Activated CD4-positive, alpha-beta T cell treated with anti-CD3 and anti-CD28 coated beads for 48 hours (primary cell): ENCODE results near the gene SLC25A52.
A peak's percentile ranks its signal among the peaks of the same experiment; 100 is the strongest.
"Not testable (repeated sequence)": the region's sequence is repeated elsewhere in the genome, so short reads cannot be mapped to it uniquely, and the experiment has no call there.

ENCODE experiments used
- DNase-seq: peaks from one replicate; pipeline ENCODE4 v3.0.0-alpha.2; 2020

Gene SLC25A52, protein sequence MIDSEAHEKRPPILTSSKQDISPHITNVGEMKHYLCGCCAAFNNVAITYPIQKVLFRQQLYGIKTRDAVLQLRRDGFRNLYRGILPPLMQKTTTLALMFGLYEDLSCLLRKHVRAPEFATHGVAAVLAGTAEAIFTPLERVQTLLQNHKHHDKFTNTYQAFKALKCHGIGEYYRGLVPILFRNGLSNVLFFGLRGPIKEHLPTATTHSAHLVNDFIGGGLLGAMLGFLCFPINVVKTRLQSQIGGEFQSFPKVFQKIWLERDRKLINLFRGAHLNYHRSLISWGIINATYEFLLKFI

GRCh38 chr18:31760695-31761094 lies at the start of gene SLC25A52:
TSS of gene SLC25A52 (minus strand) at chr18:31760880. CDS start at chr18:31760661, 219 bp downstream.
- DNase-seq, result no peak

DNA sequence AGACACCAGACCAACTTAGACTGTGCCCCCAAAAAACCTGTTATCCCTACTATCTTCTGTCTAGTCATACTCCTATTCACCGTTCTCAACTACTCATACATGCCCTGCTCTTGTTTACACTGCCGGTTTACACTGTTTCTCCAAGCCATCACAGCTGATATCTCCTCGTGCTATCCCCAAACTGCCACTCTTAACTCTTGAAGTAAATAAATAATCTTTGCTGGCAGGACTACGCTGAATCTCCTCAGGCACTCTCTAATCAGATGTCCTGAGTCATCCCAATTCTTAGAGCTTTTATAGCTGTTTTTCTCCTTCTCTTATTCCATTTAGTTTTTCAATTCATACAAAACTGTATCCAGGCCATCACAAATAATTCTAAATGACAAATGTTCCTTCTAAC lies 48.4 kb upstream of the SLC25A52 start:
- not testable (repeated sequence) for DNase-seq

DNA sequence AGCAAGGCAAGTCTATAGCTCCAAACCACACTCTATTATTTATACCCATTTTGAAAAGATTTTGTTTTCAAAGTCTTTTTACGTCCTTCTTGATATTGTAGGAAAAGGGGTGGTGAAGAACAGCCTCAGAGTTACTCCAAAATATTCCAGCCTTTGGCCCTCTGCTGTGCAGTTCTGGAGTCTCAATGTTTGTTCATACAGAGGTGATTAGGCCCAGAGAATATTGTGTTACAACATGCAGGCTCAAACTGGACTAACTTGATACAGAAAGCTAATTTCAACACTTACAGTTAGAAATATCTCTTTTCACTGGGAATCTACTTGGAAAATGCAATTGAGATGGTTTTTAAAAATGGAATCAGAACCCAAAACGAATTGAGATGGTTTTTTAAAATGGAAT lies 40.4 kb upstream of the SLC25A52 start:
- DNase-seq, result no peak

GRCh38 chr18:31799257-31799656 lies 38.6 kb upstream of the SLC25A52 start:
- DNase-seq, result not testable (repeated sequence)

DNA sequence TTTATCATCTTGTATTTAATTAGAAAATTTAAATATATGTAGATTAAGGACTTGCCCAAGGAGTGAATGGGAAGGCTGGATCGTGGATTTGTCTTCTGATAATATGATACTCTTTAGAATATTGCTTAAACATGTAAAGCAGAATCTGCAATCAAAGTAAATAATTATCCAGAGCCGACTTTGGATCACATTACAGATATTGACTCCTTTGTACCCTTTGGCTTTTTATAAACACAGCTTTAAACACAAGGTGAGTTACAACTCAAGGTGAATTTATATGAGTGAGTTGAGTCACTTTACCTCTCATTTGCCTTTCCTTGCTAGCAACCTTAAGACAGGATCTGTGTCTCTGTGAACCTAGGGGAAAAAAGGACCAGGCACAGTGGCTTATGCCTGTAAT lies 37.7 kb upstream of the SLC25A52 start:
- no peak for DNase-seq

DNA sequence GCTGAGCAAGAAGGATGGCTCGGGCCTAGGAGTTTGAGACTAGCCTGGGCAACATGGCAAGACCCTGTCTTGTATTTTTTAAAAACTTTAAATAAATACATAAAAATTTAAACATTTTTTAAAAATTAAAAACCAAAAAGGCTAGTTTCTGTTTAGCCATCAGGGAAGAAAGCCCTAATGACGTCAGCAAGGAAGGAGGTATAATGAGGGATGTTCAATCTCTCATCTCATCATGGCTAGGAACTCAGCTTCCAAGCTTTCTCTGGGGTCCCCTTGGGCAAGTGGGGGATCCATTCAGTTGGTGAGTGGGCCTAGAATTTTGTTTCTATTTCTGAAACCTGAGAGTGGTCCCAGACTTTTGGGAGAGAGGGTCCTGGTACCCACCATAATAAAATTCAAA lies 35.1 kb upstream of the SLC25A52 start:
- no peak for DNase-seq

DNA sequence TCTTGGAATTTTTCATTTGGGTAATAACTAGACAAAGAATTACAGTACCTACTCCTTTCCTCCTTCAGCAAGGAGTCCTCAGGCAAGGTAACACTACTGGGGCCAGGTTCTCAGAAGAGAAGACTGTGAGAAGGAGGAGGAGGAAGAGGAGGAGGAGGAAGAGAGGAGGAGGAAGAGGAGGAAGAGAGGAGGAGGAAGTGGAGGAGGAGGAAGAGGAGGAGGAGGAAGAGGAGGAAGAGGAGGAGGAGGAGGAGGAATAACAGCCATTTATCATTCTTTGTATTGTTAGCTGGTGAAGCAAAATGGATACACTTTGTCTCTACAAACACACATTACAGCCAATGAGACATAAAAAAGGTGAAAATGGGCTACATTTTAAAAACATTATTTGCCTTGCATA lies 32.9 kb upstream of the SLC25A52 start:
- no peak for DNase-seq

DNA sequence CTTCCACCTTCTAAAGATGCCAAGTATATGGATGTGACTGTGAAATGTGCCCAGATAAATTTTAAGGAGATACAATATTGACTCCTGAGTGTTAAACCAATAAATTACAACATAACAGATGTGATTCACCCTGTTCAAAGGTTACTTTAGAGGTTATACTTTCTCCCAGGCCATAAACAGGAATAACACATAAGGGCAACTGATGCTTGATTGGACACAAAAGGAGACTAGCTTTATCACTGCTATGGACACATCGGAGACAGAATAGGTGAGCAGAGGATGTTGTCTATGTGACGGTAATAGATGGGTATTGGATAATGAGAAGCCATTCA lies 31.9 kb upstream of the SLC25A52 start:
- no peak for DNase-seq

DNA sequence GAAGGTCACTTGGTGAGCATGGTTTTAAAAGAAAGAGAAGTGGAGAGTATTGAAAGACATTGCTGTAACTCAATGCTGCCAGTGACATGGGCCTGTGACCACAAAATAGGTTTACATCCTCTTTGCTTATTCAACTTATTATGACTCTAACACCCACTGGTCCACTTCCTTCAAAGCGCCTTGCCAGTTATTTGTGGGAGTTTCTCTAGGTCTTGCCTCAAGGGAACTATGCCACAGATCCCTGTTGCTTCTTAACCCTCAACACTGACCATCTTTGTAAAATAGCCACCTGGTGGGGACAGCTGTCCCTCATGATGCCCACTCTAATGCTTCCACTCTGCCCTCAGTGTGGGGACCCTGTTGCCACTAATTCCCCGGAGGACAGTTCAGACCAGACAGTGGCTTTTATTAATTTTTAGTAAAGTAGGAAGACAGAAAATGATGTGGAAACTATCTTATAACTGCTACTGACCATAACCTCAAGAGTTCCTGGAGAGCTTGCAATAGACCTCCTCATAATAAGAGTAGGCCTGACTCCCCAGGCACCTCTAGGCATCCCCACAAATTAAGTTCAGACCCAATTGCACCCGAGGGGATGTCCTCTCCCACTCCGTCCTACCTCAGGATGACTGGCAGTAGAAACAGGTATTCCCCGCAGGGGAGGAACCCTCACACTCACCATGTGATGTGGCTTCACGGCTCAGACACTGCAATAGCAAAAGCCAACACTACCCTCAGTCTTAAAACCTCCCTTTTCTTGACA lies 31.3 kb upstream of the SLC25A52 start:
- no peak for DNase-seq

GRCh38 chr18:31789409-31789808 lies 28.7 kb upstream of the SLC25A52 start:
- DNase-seq, result no peak

DNA sequence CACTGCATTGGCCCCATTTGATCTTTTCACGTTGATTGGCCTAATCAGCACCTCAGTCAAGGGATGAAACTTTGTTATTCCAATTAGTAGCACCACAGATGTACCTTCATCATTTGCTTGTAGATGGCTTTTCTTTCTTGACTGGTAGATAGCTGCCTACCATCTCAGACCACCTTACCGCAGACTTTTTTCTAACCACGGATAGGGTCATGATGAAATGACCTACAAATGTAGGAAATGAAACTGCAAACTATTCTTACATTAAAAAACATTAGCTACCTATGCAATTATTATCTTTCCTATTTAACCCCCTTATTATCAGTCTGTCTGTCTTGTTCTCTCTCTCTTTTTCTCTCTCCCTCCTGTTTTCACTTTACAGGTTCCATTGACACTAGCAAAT lies 22.4 kb upstream of the SLC25A52 start:
- no peak for DNase-seq

- DNase-seq, result no peak
Observed at GRCh38 chr18:31778391-31778950, 17.8 kb upstream of the SLC25A52 start.

DNA sequence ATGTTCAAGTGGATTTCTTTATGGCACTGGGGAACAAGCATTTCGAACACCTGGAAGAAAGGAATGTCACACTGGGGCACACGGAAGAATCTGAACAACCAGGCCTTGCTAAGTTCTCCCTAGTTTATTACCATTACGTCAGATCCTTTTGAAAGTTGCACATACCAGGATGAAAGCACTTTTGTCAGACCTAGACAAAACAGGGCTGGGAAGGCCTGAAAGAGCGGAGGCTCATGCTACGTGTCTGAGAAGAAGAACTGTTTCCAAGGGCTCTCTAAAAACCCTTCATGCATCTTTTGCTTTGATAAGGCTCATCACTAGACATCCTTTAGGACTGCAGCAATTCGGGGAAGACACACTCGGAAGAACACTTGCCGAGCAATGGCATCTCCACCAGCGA lies 15.4 kb upstream of the SLC25A52 start:
- DNase-seq, result no peak

DNA sequence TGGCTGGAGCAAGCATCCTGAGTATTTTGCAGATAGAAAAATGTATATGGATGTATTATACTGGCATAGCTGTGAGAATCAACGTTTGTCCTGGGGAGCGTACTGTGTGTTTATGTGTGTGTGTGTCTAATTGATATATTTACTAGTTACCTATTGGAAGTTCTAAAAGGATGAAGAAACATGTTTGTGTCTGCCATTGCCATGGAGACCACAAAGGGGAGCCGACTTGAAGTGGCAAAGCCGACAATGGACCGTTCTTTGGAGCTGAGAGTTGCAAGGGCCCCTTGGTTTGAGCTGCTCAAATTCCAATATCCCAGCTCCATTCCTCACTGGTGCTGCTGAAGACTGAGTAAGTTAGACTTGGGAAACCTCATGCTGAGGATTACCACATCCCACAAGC lies 14.3 kb upstream of the SLC25A52 start:
- no peak for DNase-seq

DNA sequence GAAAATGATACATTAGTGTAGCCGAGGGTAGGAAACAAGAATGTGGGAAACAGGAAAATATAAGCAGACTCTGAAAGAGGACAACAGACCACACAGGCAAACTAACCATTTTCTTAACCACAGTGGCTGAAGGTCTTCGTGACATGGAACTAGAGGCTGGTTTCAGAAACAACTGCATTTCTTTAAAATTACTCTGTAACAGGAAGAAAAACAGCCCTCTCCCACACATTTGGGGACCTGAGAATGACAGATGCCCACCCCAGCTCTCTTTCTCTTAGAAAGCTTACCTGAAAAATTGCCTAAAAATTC lies 13.8 kb upstream of the SLC25A52 start:
- DNase-seq, result no peak

DNA sequence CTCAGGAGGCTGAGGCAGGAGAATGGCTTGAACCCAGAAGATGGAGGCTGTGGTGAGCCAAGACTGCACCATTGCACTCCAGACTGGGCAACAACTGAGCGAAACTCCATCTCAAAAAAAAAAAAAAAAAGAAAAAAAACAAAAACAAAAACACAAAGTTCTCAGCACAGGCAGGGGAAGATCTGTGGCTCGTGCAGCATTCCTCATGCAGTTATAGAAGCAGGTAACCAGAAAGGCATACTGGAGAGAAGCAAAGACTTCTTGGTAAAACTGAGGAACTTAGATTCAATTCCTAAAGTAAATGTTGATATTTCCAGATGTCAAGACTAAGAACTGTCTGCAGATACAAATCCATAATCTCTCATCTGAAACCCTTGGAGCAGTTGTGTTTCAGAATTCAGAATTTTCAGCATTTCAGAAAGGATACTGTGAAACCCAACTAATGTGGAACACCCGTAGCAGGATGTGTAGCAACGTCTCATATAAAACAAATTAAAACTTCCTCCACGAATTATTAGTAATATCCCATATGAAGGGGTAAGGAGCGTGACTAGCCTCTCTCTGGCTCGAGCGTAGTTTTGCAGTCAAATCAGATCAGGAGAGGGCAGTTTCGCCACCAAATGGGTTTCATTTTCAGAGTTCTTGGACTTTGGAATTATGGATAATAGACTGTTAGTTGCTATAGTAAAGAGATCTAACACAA lies 13.2 kb upstream of the SLC25A52 start:
- no peak for DNase-seq

GRCh38 chr18:31772699-31773098 lies 12.0 kb upstream of the SLC25A52 start:
- DNase-seq, result no peak

- no peak for DNase-seq
Observed at GRCh38 chr18:31750273-31750672, 10.4 kb downstream of the SLC25A52 start.

- no peak for DNase-seq
Observed at GRCh38 chr18:31746396-31746795, 14.3 kb downstream of the SLC25A52 start.

DNA sequence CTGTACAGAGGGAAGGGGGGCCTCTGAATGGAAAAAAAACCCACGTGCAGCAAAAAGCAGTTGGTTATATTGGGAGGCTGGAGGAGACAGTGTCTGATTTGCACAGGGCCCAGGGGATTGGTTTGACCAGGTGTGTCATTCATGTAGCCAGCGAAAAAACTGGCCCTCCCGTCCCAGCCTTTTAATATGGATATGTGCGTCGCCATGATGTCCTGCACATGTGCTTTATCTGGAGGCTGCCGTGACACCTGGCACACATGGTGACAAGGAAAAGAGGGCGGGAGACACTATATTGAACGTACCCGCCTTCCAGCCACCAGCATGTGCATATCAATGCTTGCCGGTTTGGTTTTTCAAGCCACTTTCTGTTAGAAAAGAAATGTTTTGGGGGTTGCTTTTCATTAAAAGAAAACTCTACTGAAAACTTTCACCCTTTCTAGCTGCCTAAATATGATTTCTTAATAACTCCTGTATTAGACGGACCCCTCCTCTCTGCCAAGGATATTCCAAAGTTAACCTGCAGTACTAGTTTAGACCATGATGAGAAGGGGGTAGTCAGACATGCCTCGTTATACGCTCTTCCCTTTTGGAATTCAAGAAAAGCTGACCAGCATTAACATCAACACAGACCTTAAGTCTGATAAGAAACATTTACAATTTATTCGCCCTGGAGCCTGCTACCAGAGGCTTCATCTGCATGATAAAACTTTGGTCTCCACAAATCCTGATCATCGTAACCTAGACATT lies 16.2 kb downstream of the SLC25A52 start:
- DNase-seq, result no peak

GRCh38 chr18:31743600-31743999 lies 17.1 kb downstream of the SLC25A52 start:
- not testable (repeated sequence) for DNase-seq

DNA sequence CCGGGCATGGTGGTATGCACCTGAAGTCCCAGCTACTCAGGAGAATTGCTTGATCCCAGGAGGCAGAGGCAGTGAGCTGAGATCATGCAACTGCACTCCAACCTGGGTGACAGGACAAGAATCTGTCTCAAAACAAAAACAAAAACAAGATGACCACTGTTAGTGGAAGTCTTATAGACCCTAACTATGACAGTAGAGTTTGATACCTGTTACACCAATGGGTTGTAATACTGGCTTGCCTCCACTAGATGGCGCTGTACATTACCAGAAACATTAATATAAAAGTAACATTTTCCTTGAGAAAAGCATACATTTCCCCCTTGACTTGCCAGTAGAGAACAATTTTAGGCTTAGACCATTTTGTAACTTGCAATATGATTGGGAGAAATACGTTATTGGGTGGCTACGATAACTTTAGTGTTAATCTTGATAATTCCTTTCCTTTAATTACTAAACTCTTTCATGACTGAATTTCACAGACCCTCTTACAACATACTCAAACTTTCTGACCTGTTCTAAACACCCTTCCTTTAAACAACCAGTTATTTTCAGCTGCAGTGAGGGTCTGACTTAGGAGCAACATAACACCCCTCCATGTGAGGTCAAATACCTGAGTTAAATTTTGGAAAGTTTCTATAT lies 19.5 kb downstream of the SLC25A52 start:
- peak; percentile 67 for DNase-seq

DNA sequence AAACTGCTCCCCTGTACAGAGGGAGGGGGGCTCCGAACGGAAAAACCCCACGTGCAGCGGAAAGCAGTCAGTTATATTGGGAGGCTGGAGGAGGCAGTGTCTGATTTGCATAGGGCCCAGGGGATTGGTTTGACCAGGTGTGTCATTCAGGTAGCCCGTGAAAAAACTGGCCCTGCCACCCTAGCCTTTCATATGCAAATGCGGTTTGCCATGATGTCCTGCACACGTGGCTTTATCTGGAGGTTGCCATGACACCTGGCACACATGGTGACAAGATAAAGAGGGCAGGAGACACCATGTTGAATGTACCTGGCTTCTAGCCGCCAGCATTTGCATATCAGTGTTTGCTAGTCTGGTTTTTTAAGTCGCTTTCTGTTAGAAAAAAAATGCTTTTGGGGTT lies 20.5 kb downstream of the SLC25A52 start:
- no peak for DNase-seq
